Stomach (tissue), 4 donors: ENCODE data around the gene ADCY5.

Source experiments
- CTCF ChIP-seq, 7 experiments: fragments of 450-650 bp in 4 of 7; fragments of 200-600 bp in 3 of 7; sonication (generic) in 3 of 7; IDR thresholded peaks; one replicate each; pipeline ENCODE4 v1.5.1; 2016 to 2019; ENCODE audit warnings: antibody characterized with exemption in 7 of 7, control low read depth in 2 of 7, mild to moderate bottlenecking in 1 of 7
- EP300 ChIP-seq: sonication (generic); formaldehyde crosslinking; IDR thresholded peaks from one replicate; pipeline ENCODE4 v1.6.1; 2017; ENCODE audit warnings: antibody characterized with exemption
- POLR2A ChIP-seq, 4 donors: fragments of 450-650 bp; IDR thresholded peaks; one replicate each; pipeline ENCODE4 v1.6.1; 2016; ENCODE audit warnings: antibody characterized with exemption in 4 of 4, control low read depth in 2 of 4, mild to moderate bottlenecking in 1 of 4, moderate library complexity in 1 of 4
- POLR2AphosphoS5 ChIP-seq, 3 donors: sonication (generic); formaldehyde crosslinking; IDR thresholded peaks; one replicate each; pipeline ENCODE4 v1.6.1; 2016; ENCODE audit warnings: antibody characterized with exemption in 3 of 3

GRCh38 chr3:123416647-123417046 lies 32.2 kb downstream of the ADCY5 start:
- TF ChIP-seq CTCF (IDR thresholded peaks at IDR 0.05) (no peak), POLR2AphosphoS5 (IDR thresholded peaks at IDR 0.05) (no peak), POLR2A (IDR thresholded peaks at IDR 0.05) (no peak), EP300 (no peak)
